PFSK-1 (cell line): ENCODE results near the gene MAP1B.

Experiments used
- POLR2AphosphoS5 ChIP-seq: IDR thresholded peaks from 2 replicates; pipeline ENCODE4 v1.6.1; 2012; ENCODE audit warnings: low read depth, mild to moderate bottlenecking, control low read depth, low read length, moderate library complexity
- REST ChIP-seq, 2 experiments: IDR thresholded peaks; 2 replicates each; pipeline versions ENCODE4 v1.6.1 to v1.8.0; 2011 to 2012; ENCODE audit warnings: low read depth in 2 of 2, low read length in 2 of 2, control low read depth in 1 of 2, inconsistent platforms in 1 of 2, mild to moderate bottlenecking in 1 of 2, moderate library complexity in 1 of 2; ENCODE audit not compliant: insufficient read depth in 1 of 2
- TAF1 ChIP-seq: IDR thresholded peaks from 2 replicates; pipeline ENCODE4 v1.6.1; 2012; ENCODE audit warnings: low read length, control low read depth, borderline replicate concordance; ENCODE audit not compliant: insufficient read depth

- TF ChIP-seq REST (IDR thresholded peaks at IDR 0.05; ENCODE audit: insufficient read depth in 1 of 2, low read depth in 2 of 2, low read length in 2 of 2) (no peak), POLR2AphosphoS5 (no peak), TAF1 (no peak)
Measured at GRCh38 chr5:72106817-72107130, 501 bp upstream of the MAP1B start.
